Kidney glomerular epithelial cell (primary cell): ENCODE measurements around the gene GRIN1.
A peak's percentile ranks its signal among the peaks of the same experiment; 100 is the strongest.

Experiments
- DNase-seq: peaks from one replicate; lab custom pipeline; 2025; lab: John Stamatoyannopoulos, UW

GRIN1 gene

DNA sequence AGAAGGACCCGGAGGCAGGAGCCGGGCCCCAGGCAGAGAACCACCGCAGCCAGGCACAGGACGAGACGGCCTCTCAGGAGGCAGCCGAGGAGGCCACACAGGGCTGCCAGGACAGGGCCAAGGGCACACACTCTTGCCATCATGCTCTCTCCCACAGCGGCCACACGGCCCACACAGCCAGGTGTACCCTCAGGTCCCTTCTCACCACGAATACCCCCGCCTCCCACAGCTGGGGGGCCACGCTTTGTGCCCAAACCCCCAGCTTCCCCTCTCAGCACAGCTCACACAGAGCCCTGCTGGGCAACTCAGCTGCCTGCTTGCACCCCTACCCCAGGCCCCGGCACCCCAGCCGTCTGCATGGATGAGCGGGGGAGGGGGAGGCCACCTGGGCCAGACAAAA is 54.8 kb downstream of the GRIN1 start:
- DNase-seq, result no peak

DNA sequence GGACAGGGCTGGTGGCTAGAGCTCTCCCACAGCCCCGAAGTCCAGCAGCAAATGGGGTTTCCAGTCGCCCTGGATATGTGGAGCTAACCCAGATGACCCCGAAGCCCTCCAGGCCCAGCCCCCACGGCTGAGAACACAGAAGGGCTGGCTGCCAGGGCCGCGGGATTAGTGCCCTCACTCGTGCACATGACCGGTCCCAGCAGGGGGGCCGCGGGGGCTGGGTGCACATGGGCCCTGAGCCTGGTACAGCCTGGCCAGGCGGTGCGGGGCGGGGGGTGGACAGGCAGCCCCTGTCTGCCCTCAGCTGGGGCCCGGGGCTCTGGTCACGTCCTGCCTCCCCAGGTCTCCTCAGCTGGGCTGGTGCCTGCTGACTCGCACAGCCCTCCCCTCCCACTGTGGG is 55.4 kb downstream of the GRIN1 start:
- DNase-seq, result no peak

DNA sequence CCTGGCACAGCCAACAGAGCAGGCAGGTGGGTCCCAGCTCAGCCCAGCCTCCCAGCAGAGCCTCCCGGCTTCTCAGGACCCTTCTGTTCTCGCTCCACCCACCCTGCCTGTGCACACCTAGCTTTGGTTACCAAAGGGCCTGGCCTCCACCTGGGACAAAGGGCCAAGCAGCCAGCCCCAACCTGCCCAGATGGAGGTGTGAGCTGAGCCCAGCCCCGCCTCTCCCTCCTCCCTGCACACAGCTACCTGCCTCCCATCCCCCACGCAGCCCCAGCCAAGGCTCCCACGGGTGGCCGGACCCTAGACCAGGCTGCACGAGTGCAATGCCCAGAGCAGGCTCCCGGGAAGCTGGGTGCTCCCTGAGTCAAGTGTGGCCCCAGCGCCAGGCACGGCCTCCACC is 56.0 kb downstream of the GRIN1 start:
- DNase-seq, result no peak

DNA sequence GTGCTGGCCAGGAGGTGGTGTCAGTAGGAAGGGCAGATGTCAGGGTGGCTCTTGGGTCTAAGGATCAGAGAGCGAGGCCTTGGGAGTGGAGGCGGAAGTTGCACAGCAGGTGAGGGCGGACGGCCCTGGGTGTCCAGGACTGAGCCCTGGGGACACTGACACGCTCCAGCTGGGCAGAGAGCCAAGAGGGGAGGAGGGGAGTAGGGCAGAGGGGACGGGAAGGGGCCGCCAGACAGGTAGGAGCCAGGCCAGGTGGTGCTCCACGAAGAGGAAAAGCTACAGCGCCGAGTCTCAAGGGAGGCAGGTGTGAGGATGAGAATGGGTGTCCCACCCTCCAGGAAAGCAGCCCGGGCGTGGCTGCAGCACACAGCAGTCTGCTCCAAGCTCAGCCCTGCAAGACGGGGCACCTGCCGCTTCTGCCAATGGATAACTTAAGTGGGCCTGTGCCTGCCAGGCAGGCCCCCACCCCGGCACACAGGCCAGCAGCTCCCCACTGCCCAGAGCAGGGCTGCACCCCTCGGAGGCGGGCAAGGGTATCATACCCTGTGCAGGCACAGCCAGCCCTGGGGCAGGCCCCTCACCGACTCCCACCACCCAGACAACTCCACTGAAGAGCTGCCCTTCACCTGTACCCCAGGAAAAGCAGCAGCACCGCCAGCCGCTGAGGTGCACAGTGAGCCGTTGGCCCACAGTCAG is 56.7 kb downstream of the GRIN1 start:
- DNase-seq, result no peak

DNA sequence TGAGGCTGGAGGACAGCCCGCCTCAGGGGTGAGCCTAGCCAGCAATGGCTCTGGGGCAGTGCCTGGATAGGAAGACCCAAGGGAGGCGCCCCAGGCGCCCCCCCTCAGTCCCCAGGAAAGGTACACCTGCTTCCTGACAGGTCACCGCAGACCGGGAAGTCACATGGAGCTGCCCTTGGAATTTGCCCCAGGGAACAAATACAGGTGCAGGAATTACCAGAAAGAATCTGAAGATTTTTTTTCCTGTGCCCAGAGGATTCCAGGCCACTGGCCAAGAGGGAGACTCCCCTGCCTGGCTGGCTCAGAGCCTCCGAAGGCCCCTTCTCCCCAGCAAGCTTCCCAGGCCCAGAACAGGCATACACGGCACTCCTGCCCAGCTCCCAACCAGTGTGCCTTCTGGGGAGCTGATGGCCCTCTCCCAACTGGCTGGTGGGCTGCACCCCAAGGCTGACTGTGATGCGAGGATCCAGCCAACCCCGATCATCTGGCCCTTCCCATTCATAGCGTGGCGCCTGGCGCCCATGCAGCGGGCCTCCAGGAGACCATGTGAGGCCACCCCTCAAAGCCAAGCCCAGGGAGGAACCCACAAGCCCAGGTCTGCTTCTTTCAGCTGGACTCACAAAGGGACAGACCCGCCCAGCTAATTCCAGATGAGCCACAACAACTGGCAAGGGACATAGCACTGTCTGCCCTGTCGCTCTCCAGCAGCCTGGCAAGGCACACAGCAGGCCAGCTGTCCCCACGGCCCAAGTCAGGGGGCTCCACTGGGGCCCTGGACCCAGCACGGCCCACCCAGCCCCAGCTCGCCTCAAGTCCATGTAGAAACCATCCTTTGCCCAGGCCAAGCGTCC is 59.3 kb downstream of the GRIN1 start:
- no peak for DNase-seq

DNA sequence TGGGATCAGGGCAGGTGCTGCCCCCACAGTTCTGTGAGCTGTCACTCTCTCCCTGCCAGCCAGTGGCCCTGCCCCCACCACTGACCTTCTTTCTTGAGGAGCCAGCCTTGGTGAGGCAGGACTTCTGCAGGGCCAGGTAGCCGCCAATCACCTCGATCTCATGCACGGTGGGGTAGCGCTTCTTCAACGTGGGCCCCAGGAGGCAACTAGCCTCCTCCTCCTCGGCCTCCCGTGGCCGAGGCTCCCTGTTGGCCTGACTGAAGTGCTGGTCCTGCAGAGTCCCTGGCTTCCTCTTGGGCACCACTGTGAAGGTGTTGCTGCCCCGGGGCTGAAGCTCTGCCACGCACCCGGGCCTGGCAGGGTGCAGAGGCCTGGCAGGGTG is 59.9 kb downstream of the GRIN1 start:
- no peak for DNase-seq

DNA sequence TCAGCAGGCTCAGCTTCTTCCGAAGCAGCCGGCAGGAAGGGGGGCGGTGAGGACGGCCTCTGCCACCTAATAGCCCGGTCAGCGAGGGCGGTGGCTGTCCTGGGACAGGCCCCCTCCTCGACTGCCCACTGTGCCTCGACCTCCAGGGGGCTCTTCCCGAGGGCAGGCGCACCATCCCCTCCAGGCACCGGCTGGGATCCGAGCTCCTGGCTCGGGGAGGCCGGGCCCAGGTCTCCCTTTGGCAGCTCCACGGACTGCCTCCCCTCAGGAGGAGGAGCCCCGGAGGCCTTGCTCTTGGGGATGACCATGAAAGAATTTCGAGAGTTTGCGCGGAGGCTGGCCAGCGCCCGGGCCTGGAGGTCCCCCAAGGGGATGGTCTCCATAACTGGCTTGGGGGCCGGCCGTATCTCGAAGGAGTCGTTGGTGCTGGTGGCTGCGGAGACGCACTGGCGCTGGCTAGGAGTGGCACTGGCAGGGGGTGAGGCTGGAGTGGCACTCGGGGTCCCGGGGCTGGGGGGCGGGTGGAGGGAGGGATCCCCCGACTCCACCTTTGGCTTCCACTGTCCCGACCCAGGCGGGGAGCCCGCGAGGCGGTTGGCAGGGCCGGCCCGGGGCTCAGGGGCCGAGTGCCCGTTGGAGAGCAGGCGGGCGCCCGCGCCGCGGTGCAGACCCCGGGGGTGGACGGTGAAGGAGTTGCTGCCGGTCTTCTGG is 60.6 kb downstream of the GRIN1 start:
- no peak for DNase-seq

DNA sequence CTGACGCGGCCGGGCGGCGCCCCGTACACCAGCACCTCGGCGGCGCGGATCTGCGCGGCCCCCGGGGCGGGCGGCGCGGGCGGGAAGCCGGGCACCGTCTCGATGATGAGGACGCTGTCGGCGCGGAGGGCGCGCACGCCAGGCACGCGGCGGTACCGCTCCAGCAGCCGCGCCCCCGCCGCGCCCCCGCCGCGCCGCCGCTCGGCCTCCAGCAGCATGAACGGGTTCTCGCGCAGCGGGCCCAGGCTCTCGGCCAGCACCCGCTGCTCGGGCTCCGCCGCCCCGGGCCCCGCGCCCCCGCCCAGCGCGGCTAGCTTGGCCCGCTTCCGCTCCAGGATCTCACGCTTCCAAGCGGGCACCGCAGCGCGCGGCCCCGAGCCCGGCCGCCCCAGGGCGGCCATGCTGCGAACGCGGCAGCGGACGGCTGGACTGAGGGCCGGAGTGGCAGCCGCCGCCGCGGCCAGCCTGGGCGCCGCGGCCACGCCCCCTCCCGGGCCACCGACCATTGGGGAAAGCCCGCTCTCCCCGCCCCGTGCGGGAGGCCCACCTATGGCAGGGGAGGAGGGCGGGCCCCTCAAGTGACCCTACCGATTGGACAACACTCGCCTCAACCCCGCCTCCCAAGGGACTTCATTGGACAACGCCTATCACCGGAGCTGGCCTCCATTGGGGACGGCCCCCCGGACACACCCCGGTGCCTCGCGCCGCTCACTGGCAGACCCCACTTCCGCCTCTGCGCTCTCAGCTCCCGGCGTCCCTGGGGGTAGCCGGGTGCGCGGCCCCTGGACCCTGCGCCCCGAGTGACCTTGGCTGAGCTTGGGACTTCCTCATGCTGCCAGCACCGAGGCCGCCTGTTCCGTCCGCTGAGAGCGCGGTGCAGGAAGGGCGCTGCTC is 61.6 kb downstream of the GRIN1 start, which contains the start of gene TPRN:
TSS of gene TPRN (minus strand) at position 431 of the 894 bp plus-strand sequence. CDS start at position 401, 30 bp downstream.
- peak; percentile 98 for DNase-seq

DNA sequence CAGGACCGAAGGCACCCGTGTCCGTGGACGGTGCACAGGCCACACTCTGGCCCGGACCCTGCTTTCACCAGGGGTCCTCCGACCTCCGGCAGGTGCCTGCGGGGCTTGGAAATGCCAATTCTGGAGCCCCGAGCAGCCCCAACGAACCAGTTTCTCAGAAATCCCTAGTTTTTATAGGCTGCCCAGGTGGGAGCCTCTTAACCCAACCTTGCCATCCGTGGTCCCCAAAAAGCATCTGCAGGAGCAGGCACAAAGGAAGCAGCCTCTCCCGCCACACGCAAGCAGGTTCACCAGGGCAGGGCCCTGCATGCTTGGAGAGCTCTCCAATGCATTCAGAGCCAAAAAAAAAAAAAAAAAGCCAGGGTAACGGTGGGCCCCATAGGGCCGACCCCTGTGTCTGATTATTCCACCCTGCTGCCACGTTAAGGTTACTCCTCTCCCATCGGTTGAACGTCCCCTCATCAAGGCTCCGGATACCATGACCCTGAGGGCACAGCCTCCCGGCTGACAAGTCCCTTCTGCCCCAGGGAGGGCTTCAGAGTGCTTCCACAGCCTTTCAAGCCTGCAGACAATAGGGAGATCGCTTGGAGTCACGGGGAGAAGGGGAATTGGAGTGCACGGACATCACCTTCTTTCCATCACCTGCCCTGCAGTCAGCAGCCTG is 62.4 kb downstream of the GRIN1 start:
- DNase-seq, result no peak

DNA sequence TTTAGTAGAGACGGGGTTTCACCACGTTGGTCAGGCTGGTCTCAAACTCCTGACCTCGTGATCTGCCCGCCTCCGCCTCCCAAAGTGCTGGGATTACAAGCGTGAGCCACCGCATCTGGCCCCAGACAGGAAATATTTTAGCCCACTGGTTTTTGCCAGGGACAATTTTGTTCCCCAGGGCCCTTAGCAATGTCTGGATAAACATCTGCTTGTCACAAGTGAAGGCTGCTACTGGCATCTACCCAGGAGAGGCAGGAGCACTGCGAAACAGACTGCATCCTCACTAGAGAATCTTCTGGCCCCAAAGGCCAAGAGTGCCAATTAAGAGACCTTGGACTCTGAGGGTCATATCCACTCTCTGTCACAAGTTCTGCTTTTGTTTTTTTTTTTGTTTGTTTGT is 64.0 kb downstream of the GRIN1 start:
- no peak for DNase-seq

DNA sequence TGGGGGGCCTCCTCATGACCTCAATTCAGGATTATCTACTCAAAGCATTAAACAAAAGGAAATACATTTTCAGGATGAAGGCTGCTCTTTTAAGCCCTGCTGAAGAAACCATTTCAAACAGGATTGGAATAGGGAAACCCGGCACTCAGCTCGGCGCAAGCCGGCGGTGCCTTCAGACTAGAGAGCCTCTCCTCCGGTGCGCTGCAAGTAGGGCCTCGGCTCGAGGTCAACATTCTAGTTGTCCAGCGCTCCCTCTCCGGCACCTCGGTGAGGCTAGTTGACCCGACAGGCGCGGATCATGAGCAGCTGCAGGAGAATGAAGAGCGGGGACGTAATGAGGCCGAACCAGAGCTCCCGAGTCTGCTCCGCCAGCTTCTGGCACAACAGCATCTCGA is 65.8 kb downstream of the GRIN1 start:
- DNase-seq, result no peak

DNA sequence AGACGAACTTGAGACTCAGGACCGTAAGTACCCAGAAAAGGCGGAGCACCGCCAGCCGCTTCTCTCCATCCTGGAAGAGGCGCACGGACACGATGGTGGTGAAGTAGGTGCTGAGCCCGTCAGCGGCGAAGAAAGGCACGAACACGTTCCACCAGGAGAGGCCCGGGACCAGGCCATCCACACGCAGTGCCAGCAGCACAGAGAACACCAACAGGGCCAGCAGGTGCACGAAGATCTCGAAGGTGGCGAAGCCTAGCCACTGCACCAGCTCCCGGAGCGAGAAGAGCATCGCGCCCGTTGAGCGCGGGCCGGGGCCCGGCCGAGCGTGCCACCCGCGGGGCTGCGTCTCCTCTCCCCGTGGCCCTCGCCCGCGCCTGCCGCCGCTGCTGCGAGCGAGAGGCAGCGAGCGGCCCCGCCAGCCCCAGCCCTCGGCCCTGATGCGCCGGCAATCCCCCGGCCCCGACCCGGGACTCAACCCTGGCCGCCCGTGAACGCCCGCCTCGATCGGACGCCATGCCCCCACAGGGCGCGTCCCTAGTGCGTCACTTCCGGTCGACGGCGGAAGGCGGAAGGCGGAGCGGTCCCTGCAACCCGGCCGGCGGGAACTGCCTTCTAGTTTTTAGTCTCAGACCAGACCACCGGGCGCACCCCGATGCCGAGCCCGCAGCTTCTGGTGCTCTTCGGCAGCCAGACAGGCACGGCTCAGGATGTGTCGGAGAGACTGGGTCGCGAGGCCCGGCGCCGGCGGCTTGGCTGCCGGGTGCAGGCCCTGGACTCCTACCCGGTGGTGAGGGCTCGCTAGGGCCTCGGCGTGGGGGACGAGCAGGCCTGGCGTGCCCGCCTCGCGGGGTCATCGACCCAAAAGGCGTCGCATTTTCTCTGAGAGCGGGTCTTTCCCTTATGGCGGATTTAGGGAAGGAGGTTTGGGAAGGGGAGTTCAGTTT is 66.4 kb downstream of the GRIN1 start, which contains the start of the genes NDOR1 and TMEM203:
TSS of gene NDOR1 (plus strand) at position 575 of the 944 bp plus-strand sequence. CDS start at position 653, 78 bp downstream.
TSS of gene TMEM203 (minus strand) at position 523 of the 944 bp plus-strand sequence. CDS start at position 289, 234 bp downstream.
- peak; percentile 64 for DNase-seq

DNA sequence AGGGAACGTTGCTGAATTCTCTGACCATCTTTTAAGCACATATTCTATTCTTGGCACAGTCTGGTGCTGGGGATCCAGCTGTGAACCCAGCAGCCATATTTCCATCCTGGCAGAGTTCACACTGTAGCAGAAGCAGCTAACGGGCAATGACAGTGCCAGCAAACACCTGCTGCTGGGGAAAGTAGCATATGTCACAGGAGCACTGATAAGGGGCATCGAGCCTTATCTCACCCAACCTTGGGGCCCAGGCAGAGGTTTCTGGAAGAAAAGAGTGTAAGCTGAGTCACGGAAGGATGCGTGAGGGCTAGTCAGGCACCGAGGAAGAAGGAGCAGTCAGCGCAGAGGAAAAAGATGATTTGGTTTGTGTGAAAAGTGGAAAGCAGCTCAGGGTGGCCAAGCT is 67.6 kb downstream of the GRIN1 start:
- no peak for DNase-seq

DNA sequence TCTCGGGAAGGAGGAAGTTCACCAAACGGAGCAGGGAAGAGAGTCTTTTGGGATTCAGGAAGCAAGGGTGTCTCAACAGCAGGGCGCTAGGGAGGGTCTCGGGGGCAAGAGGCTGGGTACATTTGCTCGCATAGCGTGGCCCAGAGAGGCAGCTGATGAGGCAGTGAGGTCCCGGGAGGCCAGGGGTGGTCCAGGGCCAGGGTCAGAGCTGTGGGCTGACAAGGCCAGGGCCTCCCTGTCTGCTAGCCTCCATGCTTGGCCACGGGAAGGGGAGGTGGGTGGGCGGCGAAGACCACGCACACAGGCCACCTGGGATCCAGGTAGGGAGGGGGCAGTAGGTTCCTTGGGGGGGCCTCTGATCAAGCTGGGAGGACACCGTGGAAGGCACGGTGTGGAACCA is 72.6 kb downstream of the GRIN1 start:
- DNase-seq, result no peak

DNA sequence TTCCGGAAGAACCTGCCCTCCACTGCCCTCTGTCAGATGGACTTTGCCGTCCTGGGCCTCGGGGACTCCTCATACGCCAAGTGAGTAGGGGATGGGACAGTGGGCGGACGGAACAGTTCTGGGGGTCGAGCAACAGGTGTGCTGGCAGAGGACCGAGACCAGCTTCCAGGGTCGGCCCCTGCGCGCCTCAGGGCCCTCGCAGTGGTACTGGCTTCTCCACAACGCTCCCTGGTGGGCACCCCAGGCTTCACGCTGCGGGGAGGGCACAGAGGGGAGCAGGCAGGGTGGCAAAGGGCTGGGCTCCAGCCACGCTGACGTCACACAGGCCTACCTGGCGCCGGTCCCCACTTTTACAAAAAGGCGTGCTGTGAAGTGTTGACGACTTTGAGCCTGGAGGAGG is 73.6 kb downstream of the GRIN1 start:
- DNase-seq, result no peak

DNA sequence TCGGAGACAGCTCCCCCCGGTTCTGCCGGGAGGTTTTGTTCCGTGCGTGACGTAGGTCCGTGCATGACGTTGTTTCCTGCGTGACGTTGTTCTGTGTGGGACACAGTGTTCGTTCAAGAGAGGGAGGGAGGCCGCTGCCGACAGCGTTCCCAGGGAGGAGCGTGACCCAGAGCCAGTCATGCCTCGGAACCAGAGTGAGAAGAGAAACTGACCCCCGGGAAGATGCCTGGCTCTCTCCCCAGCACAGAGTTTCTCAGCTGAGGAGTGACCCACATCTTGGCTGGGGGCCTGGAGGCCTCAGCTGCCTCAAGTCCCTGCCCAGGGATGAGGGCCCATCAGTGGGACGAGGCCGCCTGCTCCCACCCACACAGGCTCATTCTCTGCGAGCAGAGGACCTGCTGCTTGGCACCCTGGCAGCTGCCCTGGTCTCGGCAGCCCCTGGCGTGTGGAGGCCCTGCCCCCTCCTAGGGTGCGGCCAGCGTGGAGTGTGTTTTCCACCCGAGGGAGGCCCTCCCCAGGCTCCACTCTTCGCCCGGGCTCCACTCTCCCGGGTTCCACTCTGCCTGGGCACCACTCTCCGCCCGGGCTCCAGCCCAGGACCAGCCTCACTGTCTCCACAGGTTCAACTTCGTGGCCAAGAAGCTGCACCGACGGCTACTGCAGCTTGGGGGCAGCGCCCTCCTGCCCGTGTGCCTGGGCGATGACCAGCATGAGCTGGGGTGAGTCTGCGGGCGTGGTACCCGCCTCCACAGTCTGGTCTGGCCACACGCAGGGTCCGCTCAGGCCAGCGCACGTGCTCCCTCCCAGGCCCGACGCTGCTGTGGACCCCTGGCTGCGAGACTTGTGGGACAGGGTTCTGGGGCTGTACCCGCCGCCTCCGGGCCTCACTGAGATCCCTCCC is 74.5 kb downstream of the GRIN1 start:
- DNase-seq, result no peak

DNA sequence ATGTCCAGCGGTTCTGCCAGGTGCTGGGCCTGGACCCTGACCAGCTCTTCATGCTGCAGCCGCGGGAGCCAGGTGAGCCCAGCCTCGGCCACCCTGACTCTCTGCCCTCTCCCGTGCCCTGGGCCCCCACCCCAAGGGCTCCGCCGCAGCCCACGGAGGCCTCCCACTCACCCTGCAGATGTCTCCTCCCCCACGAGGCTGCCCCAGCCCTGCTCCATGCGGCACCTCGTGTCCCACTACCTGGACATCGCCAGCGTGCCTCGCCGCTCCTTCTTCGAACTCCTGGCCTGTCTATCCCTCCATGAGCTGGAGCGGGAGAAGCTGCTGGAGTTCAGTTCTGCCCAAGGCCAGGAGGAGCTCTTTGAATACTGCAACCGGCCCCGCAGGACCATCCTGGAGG is 75.7 kb downstream of the GRIN1 start:
- no peak for DNase-seq

DNA sequence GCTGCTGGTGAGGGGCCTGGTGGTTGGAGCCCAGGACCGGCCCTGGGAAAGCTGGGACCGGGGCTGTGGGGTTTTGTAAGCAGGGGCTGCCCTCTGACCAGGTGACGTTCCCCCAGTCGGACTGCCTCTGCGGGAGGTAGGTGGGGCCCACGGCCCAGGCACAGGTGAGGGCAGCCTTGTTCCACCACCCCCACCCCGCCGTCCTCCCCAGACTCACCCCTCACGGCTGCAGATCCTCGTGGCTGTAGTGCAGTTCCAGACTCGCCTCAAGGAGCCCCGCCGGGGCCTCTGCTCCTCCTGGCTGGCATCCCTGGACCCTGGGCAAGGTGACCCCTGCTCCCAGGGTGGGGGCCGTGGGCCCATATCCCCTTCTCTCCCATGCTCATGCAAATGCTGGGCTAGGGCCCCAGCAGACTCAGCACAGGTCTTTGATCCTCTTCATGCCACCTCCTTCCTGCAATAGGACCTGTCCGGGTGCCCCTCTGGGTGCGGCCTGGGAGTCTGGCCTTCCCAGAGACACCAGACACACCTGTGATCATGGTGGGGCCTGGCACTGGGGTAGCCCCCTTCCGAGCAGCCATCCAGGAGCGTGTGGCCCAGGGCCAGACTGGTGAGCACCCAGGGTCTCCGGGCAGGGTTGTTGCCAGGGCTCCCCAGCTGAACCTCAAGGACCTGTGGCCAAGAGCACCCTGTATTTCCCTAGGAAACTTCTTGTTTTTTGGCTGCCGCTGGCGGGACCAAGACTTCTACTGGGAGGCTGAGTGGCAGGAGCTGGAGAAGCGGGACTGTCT is 76.4 kb downstream of the GRIN1 start:
- no peak for DNase-seq
